ENCODE measurements around the gene PNPLA2. TPM values are rescaled to one million over a fixed set of nuclear protein-coding genes. Genes with fewer than 3 reads are reported as not detected.
A peak's percentile ranks its signal among the peaks of the same experiment; 100 is the strongest.

PNPLA2 gene
- total and polyA plus RNA-seq, 2 donors (not counting 1 experiment from before 2014, with no cell fraction given), result 16.2 to 33.9 TPM

DNA sequence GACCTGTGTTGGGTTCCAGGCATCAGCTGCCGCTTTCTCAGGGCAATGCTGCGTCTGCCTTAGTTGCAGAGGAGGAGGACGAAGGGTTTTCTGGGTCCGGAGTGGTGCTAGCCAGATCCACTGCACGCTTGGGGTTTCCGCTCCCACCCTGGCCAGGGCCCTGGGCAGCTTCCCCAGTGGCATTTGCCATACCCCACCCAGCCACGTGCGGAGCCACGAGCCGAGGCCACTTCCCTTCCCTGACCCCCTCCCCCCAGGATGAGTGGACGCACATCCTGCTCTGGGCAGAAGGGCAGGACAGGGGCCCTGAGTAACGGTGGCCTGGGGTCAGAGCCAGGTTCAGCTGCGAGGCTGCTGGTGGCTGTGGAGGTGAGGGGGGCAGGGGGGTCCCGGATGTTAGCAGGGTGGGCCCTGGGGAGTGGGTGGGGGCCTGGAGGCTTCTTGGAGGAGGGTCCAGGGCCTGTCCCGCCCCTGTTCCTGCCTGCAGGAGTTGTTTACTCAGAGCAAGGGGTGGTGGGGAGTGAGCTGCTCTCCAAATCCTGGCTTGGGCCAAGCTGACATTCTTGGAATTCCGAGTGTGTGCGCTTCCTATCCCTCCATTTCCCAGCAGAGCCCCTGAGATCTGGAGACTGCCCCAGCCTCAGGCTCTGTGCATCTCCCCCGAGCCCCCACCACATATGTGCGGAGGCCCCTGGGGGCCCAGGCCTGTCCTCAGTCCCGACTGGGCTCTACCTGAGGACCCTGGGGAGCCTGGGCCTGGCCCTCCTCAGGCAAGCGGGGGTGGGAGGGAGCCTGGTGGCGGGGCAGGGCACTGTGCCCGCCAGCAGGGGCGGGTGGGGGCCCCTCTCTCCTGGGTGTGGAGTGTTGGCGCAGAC, 25.3 kb downstream of the PNPLA2 start:
- peaks cover 73% of the 10 kb centered on the region for H3K79me2 ChIP-seq (ENCODE audit: control insufficient read depth, insufficient read depth, low read length)
- H3K9ac ChIP-seq (ENCODE audit: insufficient read depth, low read length), result peak overlapping the region; percentile 95
- peak overlapping the region; percentile 61 for H3K4me2 ChIP-seq (ENCODE audit: extremely low read depth, insufficient read depth, low read length)
- H3K27me3 ChIP-seq (ENCODE audit: control insufficient read depth, insufficient read depth, low read length), result no peaks in the 10 kb centered on the region
- no peaks in the 10 kb centered on the region for H3K9me3 ChIP-seq (ENCODE audit: control insufficient read depth, insufficient read depth, low read depth, low read length)
- H3K27ac ChIP-seq (ENCODE audit: insufficient read depth, low read length), result peak overlapping the region; percentile 87
- H3K4me1 ChIP-seq (ENCODE audit: control insufficient read depth, extremely low read depth, insufficient read depth, low read length), result peaks cover 41% of the 10 kb centered on the region
- peaks cover 5% of the 10 kb centered on the region for H4K20me1 ChIP-seq (ENCODE audit: control insufficient read depth, extremely low read depth, insufficient read depth, low read length)
- TF ChIP-seq, protein P1, sequence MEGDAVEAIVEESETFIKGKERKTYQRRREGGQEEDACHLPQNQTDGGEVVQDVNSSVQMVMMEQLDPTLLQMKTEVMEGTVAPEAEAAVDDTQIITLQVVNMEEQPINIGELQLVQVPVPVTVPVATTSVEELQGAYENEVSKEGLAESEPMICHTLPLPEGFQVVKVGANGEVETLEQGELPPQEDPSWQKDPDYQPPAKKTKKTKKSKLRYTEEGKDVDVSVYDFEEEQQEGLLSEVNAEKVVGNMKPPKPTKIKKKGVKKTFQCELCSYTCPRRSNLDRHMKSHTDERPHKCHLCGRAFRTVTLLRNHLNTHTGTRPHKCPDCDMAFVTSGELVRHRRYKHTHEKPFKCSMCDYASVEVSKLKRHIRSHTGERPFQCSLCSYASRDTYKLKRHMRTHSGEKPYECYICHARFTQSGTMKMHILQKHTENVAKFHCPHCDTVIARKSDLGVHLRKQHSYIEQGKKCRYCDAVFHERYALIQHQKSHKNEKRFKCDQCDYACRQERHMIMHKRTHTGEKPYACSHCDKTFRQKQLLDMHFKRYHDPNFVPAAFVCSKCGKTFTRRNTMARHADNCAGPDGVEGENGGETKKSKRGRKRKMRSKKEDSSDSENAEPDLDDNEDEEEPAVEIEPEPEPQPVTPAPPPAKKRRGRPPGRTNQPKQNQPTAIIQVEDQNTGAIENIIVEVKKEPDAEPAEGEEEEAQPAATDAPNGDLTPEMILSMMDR (conservative IDR thresholded peaks at IDR 0.05 in 1 of 2, IDR thresholded peaks at IDR 0.05 in 1 of 2; ENCODE audit: low read depth in 1 of 2, low read length in 2 of 2), result no peak
- no peak for TF ChIP-seq EZH2 (IDR thresholded peaks at IDR 0.05; ENCODE audit: low read length, missing control alignments)
- H2AFZ ChIP-seq (ENCODE audit: low read length), result no peak overlapping the region
- peak overlapping the region; percentile 59 to 96 (median 89) for H3K4me3 ChIP-seq (replicated peaks in 1 of 4; ENCODE audit: control extremely low read depth in 1 of 4, insufficient read depth in 1 of 4, low read depth in 3 of 4, low read length in 4 of 4)
- DNase-seq (ENCODE audit: low read depth in 2 of 2), result peak; percentile 93 to 96
- peaks cover 20% of the 10 kb centered on the region for H3K36me3 ChIP-seq (ENCODE audit: control insufficient read depth, insufficient read depth, low read length)

DNA sequence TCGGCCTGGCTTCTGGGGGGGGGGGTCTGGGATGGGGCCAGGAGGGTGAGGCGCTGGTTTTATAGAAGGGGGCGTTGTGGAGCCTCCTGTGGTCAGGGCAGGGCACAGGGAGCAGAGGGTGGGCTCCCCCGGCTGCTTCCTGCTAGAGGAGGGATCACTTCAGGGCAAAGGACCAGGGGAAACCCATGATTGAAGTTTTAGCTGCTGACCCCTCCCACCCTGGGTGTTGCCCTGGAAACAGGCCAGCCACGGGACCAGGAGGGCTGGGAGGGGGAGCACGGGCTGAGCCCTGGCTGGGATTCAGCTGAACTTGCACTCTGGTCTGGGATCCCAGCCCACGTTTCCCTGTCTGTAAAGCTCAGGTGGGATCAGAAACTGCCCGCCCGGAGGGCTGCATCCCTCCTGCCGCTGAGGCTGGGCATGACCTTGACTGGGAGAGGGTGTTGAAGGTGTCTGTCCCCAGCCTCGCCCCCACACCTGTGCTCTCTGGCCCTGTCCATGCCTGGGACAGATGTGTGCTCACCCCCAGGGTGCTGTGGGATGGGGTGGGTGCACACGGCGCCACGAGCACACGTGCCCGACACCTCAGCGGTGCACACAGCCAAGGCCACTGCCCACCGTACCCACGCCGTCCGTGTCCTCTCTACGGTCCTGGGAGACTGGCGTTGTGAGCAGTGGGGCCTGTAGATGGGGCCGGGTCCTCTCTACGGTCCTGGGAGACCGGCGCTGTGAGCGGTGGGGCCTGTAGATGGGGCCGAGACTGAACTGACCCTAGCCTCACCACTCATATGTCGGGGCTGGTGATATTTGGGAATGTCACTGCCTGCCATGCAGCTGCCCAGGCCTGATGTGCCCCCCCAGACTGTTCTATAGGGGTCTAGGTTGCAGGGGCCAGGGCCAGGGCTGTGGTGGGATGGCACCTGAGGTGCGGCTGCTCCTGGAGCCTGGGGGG, 26.3 kb downstream of the PNPLA2 start:
- Histone ChIP-seq H2AFZ (ENCODE audit: low read length) (no peak overlapping the region), H4K20me1 (ENCODE audit: control insufficient read depth, extremely low read depth, insufficient read depth, low read length) (peaks cover 5% of the 10 kb centered on the region), H3K36me3 (ENCODE audit: control insufficient read depth, insufficient read depth, low read length) (peaks cover 14% of the 10 kb centered on the region), H3K79me2 (ENCODE audit: control insufficient read depth, insufficient read depth, low read length) (peaks cover 65% of the 10 kb centered on the region), H3K27ac (ENCODE audit: insufficient read depth, low read length) (peak overlapping the region; percentile 87), H3K4me3 (replicated peaks in 1 of 4; ENCODE audit: control extremely low read depth in 1 of 4, insufficient read depth in 1 of 4, low read depth in 3 of 4, low read length in 4 of 4) (peak overlapping the region; percentile 26 to 96 (median 40)), H3K9ac (ENCODE audit: insufficient read depth, low read length) (peak overlapping the region; percentile 95), H3K4me1 (ENCODE audit: control insufficient read depth, extremely low read depth, insufficient read depth, low read length) (peaks cover 40% of the 10 kb centered on the region), H3K9me3 (ENCODE audit: control insufficient read depth, insufficient read depth, low read depth, low read length) (no peaks in the 10 kb centered on the region), H3K27me3 (ENCODE audit: control insufficient read depth, insufficient read depth, low read length) (no peaks in the 10 kb centered on the region), H3K4me2 (ENCODE audit: extremely low read depth, insufficient read depth, low read length) (peak overlapping the region; percentile 61)
- peak; percentile 78 to 98 for DNase-seq (ENCODE audit: low read depth in 2 of 2)
- TF ChIP-seq, protein P1 (conservative IDR thresholded peaks at IDR 0.05 in 1 of 2, IDR thresholded peaks at IDR 0.05 in 1 of 2; ENCODE audit: low read depth in 1 of 2, low read length in 2 of 2), result no peak
